Measurements from ENCODE around the gene TMEM95. TPM values are rescaled to one million over a fixed set of nuclear protein-coding genes. Genes with fewer than 3 reads are reported as not detected.

Gene TMEM95
- total RNA-seq, 1 donor from 2014 or later, result not detected

DNA sequence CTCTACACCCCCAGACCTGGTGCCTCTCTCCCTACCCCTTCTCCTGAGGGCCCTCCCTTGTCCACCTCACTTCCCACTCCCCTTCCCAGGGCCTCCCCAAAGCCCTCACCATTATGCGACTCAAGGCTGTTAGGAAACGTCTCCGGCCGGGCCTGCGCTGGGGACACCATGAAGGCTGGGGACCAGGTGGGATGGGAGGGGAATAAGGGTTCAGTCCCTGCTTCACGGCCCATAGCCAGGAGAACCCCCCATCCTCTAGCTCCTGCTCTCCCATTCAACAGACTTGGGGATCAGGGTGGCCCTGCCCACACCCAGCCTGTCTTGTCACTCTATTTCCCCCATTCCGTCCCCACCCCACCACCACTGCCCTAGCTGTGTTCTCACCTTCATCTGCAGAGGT, 27.9 kb upstream of the TMEM95 start:
- intact Hi-C loops (cut with DNase I), result no loop called here
- TF ChIP-seq, protein P1, sequence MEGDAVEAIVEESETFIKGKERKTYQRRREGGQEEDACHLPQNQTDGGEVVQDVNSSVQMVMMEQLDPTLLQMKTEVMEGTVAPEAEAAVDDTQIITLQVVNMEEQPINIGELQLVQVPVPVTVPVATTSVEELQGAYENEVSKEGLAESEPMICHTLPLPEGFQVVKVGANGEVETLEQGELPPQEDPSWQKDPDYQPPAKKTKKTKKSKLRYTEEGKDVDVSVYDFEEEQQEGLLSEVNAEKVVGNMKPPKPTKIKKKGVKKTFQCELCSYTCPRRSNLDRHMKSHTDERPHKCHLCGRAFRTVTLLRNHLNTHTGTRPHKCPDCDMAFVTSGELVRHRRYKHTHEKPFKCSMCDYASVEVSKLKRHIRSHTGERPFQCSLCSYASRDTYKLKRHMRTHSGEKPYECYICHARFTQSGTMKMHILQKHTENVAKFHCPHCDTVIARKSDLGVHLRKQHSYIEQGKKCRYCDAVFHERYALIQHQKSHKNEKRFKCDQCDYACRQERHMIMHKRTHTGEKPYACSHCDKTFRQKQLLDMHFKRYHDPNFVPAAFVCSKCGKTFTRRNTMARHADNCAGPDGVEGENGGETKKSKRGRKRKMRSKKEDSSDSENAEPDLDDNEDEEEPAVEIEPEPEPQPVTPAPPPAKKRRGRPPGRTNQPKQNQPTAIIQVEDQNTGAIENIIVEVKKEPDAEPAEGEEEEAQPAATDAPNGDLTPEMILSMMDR (IDR thresholded peaks at IDR 0.05), result no peak
- H3K4me1 ChIP-seq, result peaks cover 15% of the 10 kb centered on the region
- no peak for DNase-seq
- peaks cover 27% of the 10 kb centered on the region for H3K36me3 ChIP-seq
- no peak for ATAC-seq
- H3K4me3 ChIP-seq, result no peak overlapping the region
- no peak overlapping the region for H3K27ac ChIP-seq
- H3K27me3 ChIP-seq, result no peaks in the 10 kb centered on the region
- no peaks in the 10 kb centered on the region for H3K9me3 ChIP-seq

DNA sequence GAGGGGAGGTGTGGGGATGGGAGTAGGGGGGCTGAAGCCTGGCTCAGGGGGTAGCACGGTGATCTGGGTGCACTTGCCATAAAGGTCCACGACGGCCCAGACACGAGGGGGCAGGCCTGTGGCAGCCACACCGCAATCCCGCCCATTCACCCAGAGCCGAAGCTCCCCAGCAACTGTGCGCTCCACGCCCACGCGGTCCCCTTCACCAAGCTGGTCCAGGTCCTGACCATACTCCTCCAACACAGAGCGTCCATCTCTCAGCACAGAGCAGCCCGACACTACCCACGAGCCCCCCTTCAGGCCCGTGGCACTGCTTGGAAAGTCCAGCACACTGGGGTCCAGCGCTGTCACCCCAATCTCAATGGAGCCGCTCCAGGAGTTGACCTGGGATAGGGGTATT, 27.5 kb upstream of the TMEM95 start:
- H3K36me3 ChIP-seq, result peaks cover 23% of the 10 kb centered on the region
- H3K9me3 ChIP-seq, result no peaks in the 10 kb centered on the region
- no peak overlapping the region for H3K27ac ChIP-seq
- no peak for DNase-seq
- H3K4me1 ChIP-seq, result peaks cover 15% of the 10 kb centered on the region
- H3K27me3 ChIP-seq, result no peaks in the 10 kb centered on the region
- intact Hi-C loops (cut with DNase I), result no loop called here
- no peak overlapping the region for H3K4me3 ChIP-seq
- ATAC-seq, result no peak
- TF ChIP-seq, protein P1 (IDR thresholded peaks at IDR 0.05), result no peak

DNA sequence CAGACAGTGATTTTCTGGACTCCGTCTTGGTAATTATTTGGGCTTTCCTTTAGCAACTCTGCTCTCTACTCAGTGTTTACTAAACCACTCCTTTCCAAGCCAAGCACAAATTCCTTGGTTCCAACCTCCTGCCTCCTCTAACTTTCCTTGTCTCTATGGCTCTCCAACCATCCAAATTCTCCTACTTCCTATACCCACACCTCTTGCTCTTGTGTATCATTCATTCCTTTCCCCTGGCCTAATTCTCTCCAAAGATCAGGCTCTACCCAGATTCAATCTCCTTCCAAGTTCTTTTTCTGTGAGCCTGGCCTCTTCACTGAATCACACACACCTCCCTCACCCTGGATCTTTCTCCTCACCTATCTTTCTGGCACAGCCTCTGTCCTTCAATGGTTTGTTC, 26.9 kb upstream of the TMEM95 start:
- no peaks in the 10 kb centered on the region for H3K9me3 ChIP-seq
- H3K4me1 ChIP-seq, result peaks cover 15% of the 10 kb centered on the region
- ATAC-seq (no peak), DNase-seq (no peak)
- intact Hi-C loops (cut with DNase I), result no loop called here
- H3K27ac ChIP-seq, result no peak overlapping the region
- TF ChIP-seq, protein P1 (IDR thresholded peaks at IDR 0.05), result no peak
- no peak overlapping the region for H3K4me3 ChIP-seq
- H3K36me3 ChIP-seq, result peaks cover 18% of the 10 kb centered on the region
- no peaks in the 10 kb centered on the region for H3K27me3 ChIP-seq

DNA sequence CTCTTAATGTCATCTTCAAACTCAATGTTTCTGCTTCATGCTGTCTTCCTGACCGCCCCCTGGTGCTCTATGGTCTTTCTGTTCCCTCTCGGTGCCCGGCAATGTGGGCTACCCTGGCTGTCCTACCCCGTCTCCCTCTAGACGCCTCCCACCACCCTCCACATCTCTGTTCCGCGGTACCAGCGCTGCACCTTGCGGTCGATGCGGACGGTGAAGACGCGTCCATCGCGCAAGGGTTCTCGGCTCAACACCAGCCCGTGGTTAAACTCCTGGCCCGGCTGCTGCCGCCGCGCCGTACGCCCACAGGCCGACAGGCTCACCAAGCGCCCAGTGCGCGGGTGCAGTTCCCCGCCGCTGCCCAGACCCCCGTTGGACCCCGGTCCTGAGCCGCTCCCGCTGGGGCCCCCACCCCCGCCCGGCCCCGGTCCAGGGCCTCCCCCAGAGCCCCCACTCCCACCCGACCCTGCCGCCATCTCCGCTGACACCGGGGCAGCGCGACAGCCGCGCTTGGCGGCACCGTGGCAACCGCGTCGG, 26.0 kb upstream of the TMEM95 start, which contains the start of gene NEURL4:
Gene NEURL4, minus strand, starts transcription at position 496 of the 534 bp plus-strand sequence. Its CDS starts 23 bp downstream, at position 473.
- no peaks in the 10 kb centered on the region for H3K9me3 ChIP-seq
- TF ChIP-seq, protein P1 (IDR thresholded peaks at IDR 0.05), result no peak
- peak within 1 kb of the TSS; percentile 92 for H3K27ac ChIP-seq
- H3K27me3 ChIP-seq, result no peaks in the 10 kb centered on the region
- H3K4me3 ChIP-seq, result peak within 1 kb of the TSS; percentile 87
- intact Hi-C loops (cut with DNase I), result no loop called here
- H3K4me1 ChIP-seq, result peaks cover 15% of the 10 kb centered on the region
- no peak for DNase-seq
- ATAC-seq, result peak; percentile 16
- peaks cover 9% of the 10 kb centered on the region for H3K36me3 ChIP-seq

DNA sequence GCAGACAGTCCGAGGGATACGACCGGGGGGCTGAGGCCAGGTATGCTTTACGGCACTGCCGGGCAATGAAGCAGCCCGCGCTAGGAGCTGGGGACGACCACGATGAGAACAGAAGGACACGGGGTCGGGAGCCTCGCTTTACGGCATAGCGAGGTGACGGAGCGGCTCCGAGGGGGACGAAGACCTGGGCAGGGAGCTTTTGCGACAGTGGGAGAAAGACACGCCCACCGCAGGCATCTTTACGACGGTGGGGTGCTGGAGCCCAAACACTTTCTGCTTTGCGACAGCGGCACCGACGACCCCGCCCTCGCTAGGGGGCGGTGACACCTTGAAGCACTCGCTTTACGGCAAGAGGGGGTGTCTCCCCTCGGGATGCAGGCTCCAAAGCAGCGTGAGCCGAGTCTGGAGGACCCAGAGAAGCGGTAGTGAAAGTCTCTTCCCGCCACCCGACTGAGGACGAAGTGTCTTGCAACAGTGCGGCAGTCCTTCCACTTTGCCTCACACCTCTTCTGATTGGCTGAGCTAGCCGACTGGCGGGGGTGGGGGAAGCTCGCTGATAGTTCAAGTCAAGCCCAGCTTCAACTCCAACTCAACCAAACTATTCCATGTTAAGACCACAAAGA, 25.5 kb upstream of the TMEM95 start:
- TF ChIP-seq, protein P1 (IDR thresholded peaks at IDR 0.05), result no peak
- peak overlapping the region; percentile 92 for H3K27ac ChIP-seq
- no peaks in the 10 kb centered on the region for H3K9me3 ChIP-seq
- H3K4me1 ChIP-seq, result peaks cover 15% of the 10 kb centered on the region
- peak; percentile 94 for ATAC-seq
- no peaks in the 10 kb centered on the region for H3K27me3 ChIP-seq
- intact Hi-C loops (cut with DNase I), result no loop called here
- peak overlapping the region; percentile 87 for H3K4me3 ChIP-seq
- DNase-seq, result peak; percentile 99
- peaks cover 3% of the 10 kb centered on the region for H3K36me3 ChIP-seq

All from upper lobe of right lung (tissue), 1 donor.